ENCODE measurements around the gene OR4F6. TPM values are rescaled to one million over a fixed set of nuclear protein-coding genes. Genes with fewer than 3 reads are reported as not detected.

The OR4F6 gene
- total and polyA plus RNA-seq, 2 of the 13 experiments (the other 11 are each of a cell fraction or from before 2014, with no cell fraction given) = not detected

DNA sequence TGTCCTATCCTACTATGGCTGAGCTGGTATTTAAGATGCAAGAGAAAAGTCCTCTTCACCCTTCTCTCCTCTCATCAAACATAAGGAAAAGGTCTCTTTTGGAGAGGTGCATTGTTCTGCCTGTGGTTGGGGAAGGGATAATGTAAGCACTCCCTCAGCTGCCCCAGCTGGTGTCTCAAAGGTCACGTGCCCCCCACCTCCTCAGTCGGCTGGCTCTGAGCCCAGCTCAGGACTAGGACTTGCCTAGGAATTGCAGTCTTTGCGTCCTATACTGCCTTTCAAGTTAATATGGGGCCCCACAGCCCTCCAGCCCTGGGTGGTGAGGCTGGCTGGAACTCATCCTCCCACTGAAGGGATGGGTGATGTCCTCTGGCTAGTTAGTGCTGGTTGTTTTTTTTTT lies 38.3 kb downstream of the OR4F6 start:
- POLR2A ChIA-PET = no interaction called here
- Histone ChIP-seq H3K27ac (ENCODE audit: extremely low read length, insufficient read depth, low read length) (no peak overlapping the region), H3K4me1 (ENCODE audit: insufficient read depth, low read length) (no peaks in the 10 kb centered on the region), H4K20me1 (ENCODE audit: insufficient read depth, low read length) (no peaks in the 10 kb centered on the region), H3K9ac (ENCODE audit: insufficient read depth, low read depth, low read length) (no peak overlapping the region), H3K4me3 (replicated peaks in 1 of 3; ENCODE audit: insufficient read depth in 1 of 3, low read depth in 2 of 3, low read length in 3 of 3) (no peak overlapping the region), H3K27me3 (ENCODE audit: control insufficient read depth in 1 of 2, insufficient read depth in 2 of 2, low read length in 2 of 2) (peaks cover 0 to 3% of the 10 kb centered on the region in 2 experiments; a peak in 1 of 5 replicates), H3K79me2 (ENCODE audit: insufficient read depth, low read length) (no peaks in the 10 kb centered on the region), H2AFZ (ENCODE audit: low read length) (no peak overlapping the region), H3K9me3 (ENCODE audit: low read length) (no peaks in the 10 kb centered on the region), H3K36me3 (replicated peaks in 1 of 2; ENCODE audit: control insufficient read depth in 1 of 2, insufficient read depth in 2 of 2, low read length in 2 of 2) (no peaks in the 10 kb centered on the region), H3K4me2 (ENCODE audit: low read depth, low read length) (no peak overlapping the region)
- no peak for ATAC-seq
- no TSS peak for BruUV-seq (replicated peaks)
- FAIRE-seq = no peak
- TF ChIP-seq, protein P1, sequence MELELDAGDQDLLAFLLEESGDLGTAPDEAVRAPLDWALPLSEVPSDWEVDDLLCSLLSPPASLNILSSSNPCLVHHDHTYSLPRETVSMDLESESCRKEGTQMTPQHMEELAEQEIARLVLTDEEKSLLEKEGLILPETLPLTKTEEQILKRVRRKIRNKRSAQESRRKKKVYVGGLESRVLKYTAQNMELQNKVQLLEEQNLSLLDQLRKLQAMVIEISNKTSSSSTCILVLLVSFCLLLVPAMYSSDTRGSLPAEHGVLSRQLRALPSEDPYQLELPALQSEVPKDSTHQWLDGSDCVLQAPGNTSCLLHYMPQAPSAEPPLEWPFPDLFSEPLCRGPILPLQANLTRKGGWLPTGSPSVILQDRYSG (CRISPR knock-in tag; IDR thresholded peaks at IDR 0.05) = no peak
- no peak for TF ChIP-seq ONECUT2 (CRISPR knock-in tag; IDR thresholded peaks at IDR 0.05)
- no peak for TF ChIP-seq ZSCAN22 (CRISPR knock-in tag; IDR thresholded peaks at IDR 0.05)
- TF ChIP-seq, protein P2, sequence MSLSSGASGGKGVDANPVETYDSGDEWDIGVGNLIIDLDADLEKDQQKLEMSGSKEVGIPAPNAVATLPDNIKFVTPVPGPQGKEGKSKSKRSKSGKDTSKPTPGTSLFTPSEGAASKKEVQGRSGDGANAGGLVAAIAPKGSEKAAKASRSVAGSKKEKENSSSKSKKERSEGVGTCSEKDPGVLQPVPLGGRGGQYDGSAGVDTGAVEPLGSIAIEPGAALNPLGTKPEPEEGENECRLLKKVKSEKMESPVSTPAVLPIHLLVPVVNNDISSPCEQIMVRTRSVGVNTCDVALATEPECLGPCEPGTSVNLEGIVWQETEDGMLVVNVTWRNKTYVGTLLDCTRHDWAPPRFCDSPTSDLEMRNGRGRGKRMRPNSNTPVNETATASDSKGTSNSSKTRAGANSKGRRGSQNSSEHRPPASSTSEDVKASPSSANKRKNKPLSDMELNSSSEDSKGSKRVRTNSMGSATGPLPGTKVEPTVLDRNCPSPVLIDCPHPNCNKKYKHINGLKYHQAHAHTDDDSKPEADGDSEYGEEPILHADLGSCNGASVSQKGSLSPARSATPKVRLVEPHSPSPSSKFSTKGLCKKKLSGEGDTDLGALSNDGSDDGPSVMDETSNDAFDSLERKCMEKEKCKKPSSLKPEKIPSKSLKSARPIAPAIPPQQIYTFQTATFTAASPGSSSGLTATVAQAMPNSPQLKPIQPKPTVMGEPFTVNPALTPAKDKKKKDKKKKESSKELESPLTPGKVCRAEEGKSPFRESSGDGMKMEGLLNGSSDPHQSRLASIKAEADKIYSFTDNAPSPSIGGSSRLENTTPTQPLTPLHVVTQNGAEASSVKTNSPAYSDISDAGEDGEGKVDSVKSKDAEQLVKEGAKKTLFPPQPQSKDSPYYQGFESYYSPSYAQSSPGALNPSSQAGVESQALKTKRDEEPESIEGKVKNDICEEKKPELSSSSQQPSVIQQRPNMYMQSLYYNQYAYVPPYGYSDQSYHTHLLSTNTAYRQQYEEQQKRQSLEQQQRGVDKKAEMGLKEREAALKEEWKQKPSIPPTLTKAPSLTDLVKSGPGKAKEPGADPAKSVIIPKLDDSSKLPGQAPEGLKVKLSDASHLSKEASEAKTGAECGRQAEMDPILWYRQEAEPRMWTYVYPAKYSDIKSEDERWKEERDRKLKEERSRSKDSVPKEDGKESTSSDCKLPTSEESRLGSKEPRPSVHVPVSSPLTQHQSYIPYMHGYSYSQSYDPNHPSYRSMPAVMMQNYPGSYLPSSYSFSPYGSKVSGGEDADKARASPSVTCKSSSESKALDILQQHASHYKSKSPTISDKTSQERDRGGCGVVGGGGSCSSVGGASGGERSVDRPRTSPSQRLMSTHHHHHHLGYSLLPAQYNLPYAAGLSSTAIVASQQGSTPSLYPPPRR (CRISPR knock-in tag; IDR thresholded peaks at IDR 0.05; ENCODE audit: borderline replicate concordance) = no peak
- TF ChIP-seq POLR2AphosphoS2 (IDR thresholded peaks at IDR 0.05; ENCODE audit: low read depth, low read length) = no peak
- intact Hi-C loops (cut with micrococcal nuclease; ENCODE audit: unreplicated experiment) (no loop called here), in situ Hi-C loops (cut with HindIII; ENCODE audit: extremely low pct_ligation_motif_present, low pct_unique_long_range_greater_than_20kb) (no loop called here)
- no peak for DNase-seq (ENCODE audit: low spot score)
- 4% methylated on average over 3 of the region's 3 CpGs for whole genome bisulfite sequencing (ENCODE audit: low lambda C conversion rate)
- CTCF ChIA-PET (ENCODE audit: low intra/inter-chr PET ratio, low total read pairs) = no interaction called here
